Stimulated activated CD4-positive, alpha-beta T cell treated with anti-CD3 and anti-CD28 coated beads, Interleukin-15, amount 100 ng/mL, for 24 hours (primary cell): ENCODE data around the gene RALBP1.

Experiments
- DNase-seq: peaks from one replicate; pipeline ENCODE4 v3.0.0-alpha.2; 2020

The RALBP1 gene

GRCh38 chr18:9513971-9514512 lies 38.7 kb downstream of the RALBP1 start:
- no peak for DNase-seq

- no peak for DNase-seq
Observed at GRCh38 chr18:9516437-9517064, 41.2 kb downstream of the RALBP1 start.

DNA sequence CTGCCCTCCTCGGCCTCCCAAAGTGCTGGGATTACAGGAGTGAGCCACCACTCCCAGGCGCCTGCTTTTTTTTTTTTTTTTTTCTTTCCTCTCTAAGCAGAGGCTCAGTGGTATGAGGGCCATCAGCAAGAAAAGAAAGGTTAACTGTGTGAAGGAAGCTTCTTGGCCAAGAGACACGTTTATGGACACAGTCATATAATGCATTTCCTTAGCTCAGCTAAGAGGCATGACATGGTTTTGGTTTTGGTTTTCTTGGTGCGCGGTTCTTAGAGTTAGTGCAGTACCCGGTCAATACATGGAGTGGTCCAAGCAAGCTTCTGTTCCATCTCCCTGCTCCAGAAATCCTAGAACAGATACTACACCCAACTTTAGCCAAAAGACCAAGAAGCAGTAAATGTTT lies 42.6 kb downstream of the RALBP1 start:
- no peak for DNase-seq

GRCh38 chr18:9519399-9519798 lies 44.1 kb downstream of the RALBP1 start:
- no peak for DNase-seq

DNA sequence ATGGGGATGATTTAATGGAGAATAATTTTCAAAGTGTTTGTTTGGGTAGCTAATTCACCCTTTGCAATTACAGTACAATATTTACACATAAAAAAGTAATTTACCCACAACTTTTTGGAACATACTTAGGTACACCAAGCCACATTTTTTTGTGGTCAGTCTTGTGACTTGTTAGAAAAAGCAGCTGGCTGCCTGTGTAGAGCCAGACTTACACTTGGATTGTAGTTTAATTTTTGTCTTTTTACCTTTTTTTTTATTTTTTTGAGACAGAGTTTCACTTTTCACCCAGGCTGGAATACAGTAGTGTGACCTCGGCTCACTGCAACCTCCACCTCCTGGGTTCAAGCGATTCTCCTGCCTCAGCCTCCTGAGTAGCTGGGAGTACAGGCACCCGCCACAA lies 45.4 kb downstream of the RALBP1 start:
- DNase-seq = no peak

- DNase-seq = no peak
Observed at GRCh38 chr18:9521770-9522169, 46.5 kb downstream of the RALBP1 start.

- no peak for DNase-seq
Observed at GRCh38 chr18:9522952-9523351, 47.6 kb downstream of the RALBP1 start.

- DNase-seq = no peak
Observed at GRCh38 chr18:9526458-9526857, 51.1 kb downstream of the RALBP1 start.

- DNase-seq = no peak
Observed at GRCh38 chr18:9530226-9531009, 55.1 kb downstream of the RALBP1 start.

DNA sequence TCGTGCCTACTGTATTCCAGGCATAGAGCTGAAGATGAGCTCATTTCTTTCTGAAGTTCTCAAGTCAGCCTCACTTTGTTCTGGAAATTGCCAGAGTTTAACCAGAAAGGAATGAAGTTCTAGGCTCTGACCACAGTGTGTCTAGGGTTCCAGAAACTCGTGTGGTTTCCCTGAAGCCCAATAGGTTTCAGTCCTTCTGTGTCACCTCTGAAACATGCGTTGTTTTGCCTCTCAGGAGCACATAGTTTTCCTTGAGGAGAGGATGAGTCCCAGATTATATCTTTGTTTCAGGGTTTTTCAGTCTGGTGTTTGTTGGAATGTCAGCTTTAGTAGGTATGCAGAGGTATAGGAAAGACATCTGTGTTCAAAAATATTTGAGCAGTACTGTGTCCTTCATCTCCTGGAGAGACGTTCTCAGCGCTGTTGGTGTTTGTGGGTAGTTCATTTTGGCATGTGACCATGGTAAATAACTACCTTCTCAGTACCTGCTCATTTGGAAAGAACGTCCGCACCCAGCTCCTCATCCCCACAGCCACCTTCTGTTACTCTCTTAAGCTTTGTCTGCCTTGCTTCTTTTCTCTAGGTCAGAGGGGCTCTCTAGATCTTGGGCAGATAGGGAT lies 56.6 kb downstream of the RALBP1 start:
- no peak for DNase-seq

GRCh38 chr18:9534844-9535243 lies 59.5 kb downstream of the RALBP1 start:
- DNase-seq = no peak

GRCh38 chr18:9535430-9535991 lies 60.2 kb downstream of the RALBP1 start:
- DNase-seq = no peak

GRCh38 chr18:9536354-9537152 lies 61.2 kb downstream of the RALBP1 start:
- DNase-seq = no peak

DNA sequence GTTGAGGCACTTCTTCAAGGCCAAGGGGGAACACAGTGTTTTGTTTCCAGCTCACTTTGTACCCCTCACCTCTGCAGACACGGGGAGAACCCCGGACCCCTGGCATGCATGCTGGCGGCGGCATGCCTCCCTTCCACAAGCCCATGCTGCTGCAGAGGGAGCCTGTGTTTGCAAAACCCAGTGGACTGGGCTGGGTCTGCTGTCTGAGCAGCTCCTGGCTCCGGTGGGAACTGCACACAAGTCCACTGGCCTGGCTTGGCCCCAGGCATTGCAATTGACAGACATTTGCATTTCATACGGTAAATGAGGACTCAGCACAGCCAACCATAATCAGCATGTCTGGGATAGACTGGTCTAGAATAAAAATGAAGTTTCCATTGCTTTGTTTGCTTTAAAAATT lies 62.4 kb downstream of the RALBP1 start:
- no peak for DNase-seq

- no peak for DNase-seq
Observed at GRCh38 chr18:9539283-9539682, 64.0 kb downstream of the RALBP1 start.

DNA sequence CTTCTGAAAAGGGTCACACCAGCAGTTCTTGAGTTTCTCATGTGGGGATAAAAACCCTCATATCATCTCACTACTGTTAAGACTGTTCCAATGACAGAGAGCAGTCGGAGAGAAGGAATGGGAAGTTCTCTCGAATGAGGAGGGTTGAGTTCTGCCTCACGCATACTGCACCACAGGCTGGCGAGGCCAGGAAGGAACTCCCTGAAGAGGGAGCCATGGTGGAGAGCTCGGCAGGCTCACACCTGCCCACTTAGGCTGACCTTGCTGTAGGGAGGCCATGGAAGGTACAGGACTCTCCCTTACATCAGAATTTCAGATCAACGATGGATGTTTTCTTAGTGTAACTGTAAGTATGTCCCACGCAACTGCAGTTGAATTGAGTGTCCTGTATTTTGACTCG lies 64.6 kb downstream of the RALBP1 start:
- no peak for DNase-seq

DNA sequence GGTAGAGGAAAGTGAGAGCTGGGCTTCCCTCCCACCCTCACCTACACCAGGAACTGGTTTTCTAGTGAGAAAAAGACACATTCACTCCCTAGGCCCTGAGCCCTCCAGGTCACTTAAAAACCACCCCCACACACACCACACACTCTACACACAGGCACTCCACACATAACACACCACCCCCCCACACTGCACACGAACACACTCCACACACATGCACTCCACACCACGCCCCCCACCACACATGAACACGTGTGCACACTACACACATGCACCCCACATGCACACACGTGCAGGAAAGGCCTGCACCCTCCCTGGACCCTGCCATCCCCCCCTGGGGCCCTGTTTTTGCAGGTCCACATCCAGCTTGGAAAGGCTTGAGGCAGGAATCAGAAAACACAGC lies 67.6 kb downstream of the RALBP1 start:
- DNase-seq = no peak

- DNase-seq = no peak
Observed at GRCh38 chr18:9545029-9545428, 69.7 kb downstream of the RALBP1 start.

- no peak for DNase-seq
Observed at GRCh38 chr18:9546468-9546867, 71.2 kb downstream of the RALBP1 start.

DNA sequence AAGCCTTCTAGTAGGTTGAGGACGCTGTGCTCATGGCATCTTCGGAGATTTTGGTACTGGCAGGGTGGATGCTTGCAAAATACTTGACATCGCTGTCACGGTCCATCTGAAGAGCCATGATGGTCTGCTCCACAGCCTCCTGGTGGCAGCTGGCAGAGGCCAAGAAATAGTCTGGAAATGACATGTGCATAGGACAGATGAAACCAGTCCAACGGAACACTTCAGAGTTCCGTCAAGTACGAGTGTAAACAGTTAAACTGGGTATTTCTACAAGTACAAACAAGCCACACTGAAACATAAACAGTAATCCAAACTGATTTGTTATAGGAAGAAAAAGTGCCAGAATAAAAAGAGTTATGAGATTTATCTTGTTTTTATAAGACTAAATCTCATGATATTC lies 72.5 kb downstream of the RALBP1 start:
- no peak for DNase-seq

- DNase-seq = no peak
Observed at GRCh38 chr18:9549405-9549804, 74.1 kb downstream of the RALBP1 start.

DNA sequence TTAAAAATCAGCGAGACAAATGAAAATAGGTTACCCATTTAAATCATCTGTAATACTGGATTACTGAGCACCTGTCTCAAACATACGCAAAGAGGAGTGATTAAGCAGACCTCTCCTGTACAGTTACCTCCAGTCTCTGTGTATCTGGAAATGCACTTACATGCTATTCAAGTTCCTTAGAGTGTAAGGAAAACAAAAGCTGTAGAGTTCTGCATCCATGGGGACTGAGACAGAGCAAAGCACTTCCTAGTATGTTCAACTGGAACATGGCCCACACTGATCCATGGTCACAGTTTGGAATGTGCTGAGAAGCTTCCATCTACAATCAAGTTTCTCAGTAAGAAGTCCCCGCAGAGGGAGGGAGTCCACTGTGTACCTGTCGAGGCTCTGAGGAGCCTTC lies 75.1 kb downstream of the RALBP1 start:
- no peak for DNase-seq

- DNase-seq = no peak
Observed at GRCh38 chr18:9552191-9552590, 76.9 kb downstream of the RALBP1 start.
